ENCODE measurements around the gene CFAP251. TPM values are rescaled to one million over a fixed set of nuclear protein-coding genes. Genes with fewer than 3 reads are reported as not detected.

The CFAP251 gene
- total RNA-seq, 1 experiment from 2014 or later: 0.81 TPM

GRCh38 chr12:121996945-121997612, 78.7 kb downstream of the CFAP251 start:
- H3K27me3 ChIP-seq (ENCODE audit: insufficient read depth, low read length): no peaks in the 10 kb centered on the region
- no peak overlapping the region for H3T11ph ChIP-seq (ENCODE audit: low read length)
- H2BK12ac ChIP-seq (ENCODE audit: insufficient read length, low read depth, low read length): no peak overlapping the region
- no peak overlapping the region for H3K27ac ChIP-seq (ENCODE audit: insufficient read length, low read depth, low read length)
- H4K5ac ChIP-seq (ENCODE audit: insufficient read length, low read depth, low read length): no peak overlapping the region
- H2BK120ac ChIP-seq (ENCODE audit: low read depth, low read length, poor library complexity, severe bottlenecking): no peak overlapping the region
- no peaks in the 10 kb centered on the region for H3K79me2 ChIP-seq (ENCODE audit: insufficient read depth, low read length)
- no peak for DNase-seq
- no peak overlapping the region for H2BK5ac ChIP-seq (ENCODE audit: insufficient read length, low read length)
- Mint-ChIP-seq H3K4me1 (peaks cover 11 to 15% of the 10 kb centered on the region in 2 experiments), H3K4me3 (no peak overlapping the region), H3K27ac (peak overlapping the region in 1 of 3 experiments; percentile 4; a peak in 1 of 7 replicates), H3K36me3 (ENCODE audit: insufficient read depth in 1 of 3, low read depth in 3 of 3) (peaks cover 0 to 9% (median 0%) of the 10 kb centered on the region in 3 experiments; a peak in 2 of 7 replicates), H3K27me3 (ENCODE audit: low read depth) (no peaks in the 10 kb centered on the region; the same call in 1 of the 2 replicates), H3K9me3 (peaks cover 5 to 13% of the 10 kb centered on the region in 2 experiments; a peak in 3 of 5 replicates)
- H4K8ac ChIP-seq (replicated peaks; ENCODE audit: insufficient read length, low read depth, low read length): no peak overlapping the region
- H2BK15ac ChIP-seq (ENCODE audit: low read depth, low read length): no peak overlapping the region
- no peak overlapping the region for H2AK5ac ChIP-seq (ENCODE audit: insufficient read length, low read length)
- no peak for TF ChIP-seq CTCF (conservative IDR thresholded peaks at IDR 0.05)
- no peak overlapping the region for H3K14ac ChIP-seq (ENCODE audit: insufficient read depth, low read length)
- H3K23me2 ChIP-seq (ENCODE audit: insufficient read length, low read depth, low read length, poor library complexity, severe bottlenecking): no peaks in the 10 kb centered on the region
- no peak overlapping the region for H3K4me2 ChIP-seq (ENCODE audit: insufficient read depth, insufficient read length, low read length)
- H3K56ac ChIP-seq (ENCODE audit: insufficient read length, low read depth, low read length): no peak overlapping the region
- H3K4ac ChIP-seq (ENCODE audit: low read depth, low read length): no peak overlapping the region
- no peak overlapping the region for H3K18ac ChIP-seq (ENCODE audit: insufficient read length, low read depth, low read length)
- no peaks in the 10 kb centered on the region for H3K79me1 ChIP-seq (ENCODE audit: insufficient read depth, low read depth, low read length, poor library complexity, severe bottlenecking)
- no peaks in the 10 kb centered on the region for H4K20me1 ChIP-seq (ENCODE audit: control insufficient read depth, insufficient read depth, insufficient read length)
- no peak overlapping the region for H2AFZ ChIP-seq (ENCODE audit: low read length)
- H3K9ac ChIP-seq (ENCODE audit: extremely low read depth, insufficient read length, low read length): no peak overlapping the region
- no peak overlapping the region for H4K91ac ChIP-seq (ENCODE audit: insufficient read length, low read depth, low read length)
- H3K4me1 ChIP-seq (ENCODE audit: insufficient read depth, low read length): no peaks in the 10 kb centered on the region
- no peaks in the 10 kb centered on the region for H3K9me3 ChIP-seq (ENCODE audit: control insufficient read depth, low read depth, low read length)
- no peak overlapping the region for H3K23ac ChIP-seq (ENCODE audit: insufficient read length, low read depth, low read length)
- no CpG with 5 or more reads among the region's 13 CpGs for WGBS (ENCODE audit: extremely low coverage, insufficient read length, low lambda C conversion rate)
- no peak overlapping the region for H2BK20ac ChIP-seq (ENCODE audit: low read depth, low read length, poor library complexity, severe bottlenecking)

Data from H9 (cell line).